CD14-positive monocyte (primary cell): ENCODE measurements around the gene KLC1. TPM values are rescaled to one million over a fixed set of nuclear protein-coding genes. Genes with fewer than 3 reads are reported as not detected.

Experiments
- DNase-seq, 3 donors: peaks; one replicate each; pipeline ENCODE4 v3.0.0-alpha.2; 2011 to 2022
- H2AFZ ChIP-seq: 2 replicates; pipeline ENCODE4 v1.6.0; 2012; ENCODE audit warnings: mild to moderate bottlenecking, low read depth, low read length, inconsistent platforms; ENCODE audit not compliant: insufficient read depth, poor library complexity, severe bottlenecking
- H3K27ac ChIP-seq, 2 donors: 1 replicate in 1 of 2; 2 replicates in 1 of 2; pipeline ENCODE4 v1.5.1; 2012 to 2013; ENCODE audit warnings: low read length in 2 of 2, control low read depth in 1 of 2, inconsistent platforms in 1 of 2, low read depth in 1 of 2, mild to moderate bottlenecking in 1 of 2
- H3K27me3 ChIP-seq, 2 donors: one replicate each; pipeline versions ENCODE4 v1.6.0 to v1.6.1; 2011 to 2013; ENCODE audit warnings: low read length in 2 of 2; ENCODE audit not compliant: control insufficient read depth in 2 of 2, insufficient read depth in 2 of 2
- H3K36me3 ChIP-seq, 2 donors: replicated peaks in 1 of 2; 1 replicate in 1 of 2; 2 replicates in 1 of 2; pipeline versions ENCODE4 v1.5.1 to v1.6.1; 2012 to 2013; ENCODE audit warnings: low read length in 2 of 2, control low read depth in 1 of 2, inconsistent platforms in 1 of 2, mild to moderate bottlenecking in 1 of 2; ENCODE audit not compliant: insufficient read depth in 2 of 2, control insufficient read depth in 1 of 2
- H3K4me1 ChIP-seq, 2 donors: 1 replicate in 1 of 2; 2 replicates in 1 of 2; pipeline versions ENCODE4 v1.5.1 to v1.6.1; 2012 to 2013; ENCODE audit warnings: low read length in 2 of 2, control low read depth in 1 of 2, inconsistent platforms in 1 of 2, mild to moderate bottlenecking in 1 of 2, moderate library complexity in 1 of 2; ENCODE audit not compliant: insufficient read depth in 2 of 2, control insufficient read depth in 1 of 2
- H3K4me2 ChIP-seq: replicated peaks from 2 replicates; pipeline ENCODE3; 2012; ENCODE audit warnings: low read length, moderate library complexity, mild to moderate bottlenecking; ENCODE audit not compliant: poor library complexity, severe bottlenecking; ENCODE audit errors: extremely low read depth
- H3K4me3 ChIP-seq, 3 experiments: fragments of 200-600 bp in 1 of 3; sonication (generic) in 1 of 3; replicated peaks in 1 of 3; 1 replicate in 2 of 3; 2 replicates in 1 of 3; pipeline ENCODE4 v1.5.1; 2011 to 2013; ENCODE audit warnings: low read length in 3 of 3, mild to moderate bottlenecking in 3 of 3, control low read depth in 2 of 3, low read depth in 2 of 3, inconsistent platforms in 1 of 3, moderate library complexity in 1 of 3
- H3K79me2 ChIP-seq: 2 replicates; pipeline ENCODE4 v1.6.0; 2012; ENCODE audit warnings: mild to moderate bottlenecking, control low read depth, inconsistent platforms, low read length, moderate library complexity; ENCODE audit not compliant: insufficient read depth
- H3K9ac ChIP-seq: 2 replicates; pipeline ENCODE4 v1.6.0; 2017; ENCODE audit warnings: low read length, mild to moderate bottlenecking; ENCODE audit not compliant: insufficient read depth, poor library complexity, severe bottlenecking
- H3K9me3 ChIP-seq, 2 donors: replicated peaks in 1 of 2; 1 replicate in 1 of 2; 2 replicates in 1 of 2; pipeline versions ENCODE4 v1.5.1 to v1.6.1; 2012 to 2013; ENCODE audit warnings: low read length in 2 of 2, control low read depth in 1 of 2; ENCODE audit not compliant: control insufficient read depth in 1 of 2, insufficient read depth in 1 of 2
- H4K20me1 ChIP-seq: 2 replicates; pipeline ENCODE4 v1.6.0; 2012; ENCODE audit warnings: mild to moderate bottlenecking, low read length, control low read depth, moderate library complexity; ENCODE audit not compliant: insufficient read depth
- H3K27ac Mint-ChIP-seq, 7 donors: one replicate each; pipeline ENCODE4 v1.8.0; 2020; ENCODE audit warnings: mild to moderate bottlenecking in 7 of 7, mixed read lengths in 7 of 7, moderate library complexity in 6 of 7, inconsistent platforms in 2 of 7
- H3K27me3 Mint-ChIP-seq, 3 donors: one replicate each; pipeline ENCODE4 v1.8.0; 2021 to 2022; ENCODE audit warnings: low read depth in 3 of 3, mild to moderate bottlenecking in 3 of 3, mixed read lengths in 3 of 3, moderate library complexity in 3 of 3, inconsistent platforms in 1 of 3
- H3K36me3 Mint-ChIP-seq, 2 donors: one replicate each; pipeline ENCODE4 v1.8.0; 2020; ENCODE audit warnings: mixed read lengths in 2 of 2, inconsistent platforms in 1 of 2, mild to moderate bottlenecking in 1 of 2
- H3K4me1 Mint-ChIP-seq: one replicate; pipeline ENCODE4 v1.8.0; 2020; ENCODE audit warnings: mild to moderate bottlenecking, mixed read lengths
- H3K4me3 Mint-ChIP-seq, 2 donors: one replicate each; pipeline ENCODE4 v1.8.0; 2020; ENCODE audit warnings: mild to moderate bottlenecking in 2 of 2, mixed read lengths in 2 of 2, moderate library complexity in 1 of 2
- H3K9me3 Mint-ChIP-seq, 7 donors: one replicate each; pipeline ENCODE4 v1.8.0; 2020 to 2022; ENCODE audit warnings: mixed read lengths in 7 of 7, mild to moderate bottlenecking in 6 of 7, moderate library complexity in 6 of 7, inconsistent platforms in 2 of 7
- WGBS: methylation state at CpG from one replicate; pipeline ENCODE4 v1.1.5; 2013; ENCODE audit warnings: missing lambda C conversion rate; ENCODE audit not compliant: insufficient coverage; 5-methylcytosine and 5-hydroxymethylcytosine counted together
- intact Hi-C, 2 donors: fragments of 100-400 bp; cut with micrococcal nuclease; formaldehyde crosslinking; loops; one replicate each; pipeline versions ENCODE4 v1.15.0 to v1.15.1; 2023
- polyA plus RNA-seq, 3 donors: library from polyadenylated mRNA; depleted of rRNA in 1 of 3; unstranded in 2 of 3; stranded (reverse) in 1 of 3; fragments of 300-500 nt in 2 of 3; fragments of >200 nt in 1 of 3; fragmentation: Illumina TruSeq in 2 of 3; gene quantifications; 1 replicate in 2 of 3; 2 replicates in 1 of 3; pipeline ENCODE4 v1.2.3, GENCODE V29; 2012 to 2021
- TF ChIP-seq, protein P1 (sequence below): fragments of 200-600 bp; IDR thresholded peaks from one replicate; pipeline ENCODE4 v1.8.0; 2022; ENCODE audit warnings: antibody characterized with exemption, mild to moderate bottlenecking

Gene KLC1
- polyA plus RNA-seq, 3 donors: 41.5 to 108 (median 46.6) TPM

- Histone ChIP-seq H2AFZ (no peak overlapping the region), H3K9me3 (no peaks in the 10 kb centered on the region), H3K36me3 (peaks cover 78 to 92% of the 10 kb centered on the region in 2 donors), H3K9ac (no peak overlapping the region), H3K79me2 (peaks cover 7% of the 10 kb centered on the region), H4K20me1 (peaks cover 71% of the 10 kb centered on the region), H3K27me3 (no peaks in the 10 kb centered on the region), H3K4me2 (no peak overlapping the region), H3K4me3 (no peak overlapping the region), H3K4me1 (no peaks in the 10 kb centered on the region), H3K27ac (no peak overlapping the region)
- intact Hi-C loops: no loop called here
- peaks cover 12% of the 10 kb centered on the region for H3K4me1 Mint-ChIP-seq
- TF ChIP-seq, protein P1, sequence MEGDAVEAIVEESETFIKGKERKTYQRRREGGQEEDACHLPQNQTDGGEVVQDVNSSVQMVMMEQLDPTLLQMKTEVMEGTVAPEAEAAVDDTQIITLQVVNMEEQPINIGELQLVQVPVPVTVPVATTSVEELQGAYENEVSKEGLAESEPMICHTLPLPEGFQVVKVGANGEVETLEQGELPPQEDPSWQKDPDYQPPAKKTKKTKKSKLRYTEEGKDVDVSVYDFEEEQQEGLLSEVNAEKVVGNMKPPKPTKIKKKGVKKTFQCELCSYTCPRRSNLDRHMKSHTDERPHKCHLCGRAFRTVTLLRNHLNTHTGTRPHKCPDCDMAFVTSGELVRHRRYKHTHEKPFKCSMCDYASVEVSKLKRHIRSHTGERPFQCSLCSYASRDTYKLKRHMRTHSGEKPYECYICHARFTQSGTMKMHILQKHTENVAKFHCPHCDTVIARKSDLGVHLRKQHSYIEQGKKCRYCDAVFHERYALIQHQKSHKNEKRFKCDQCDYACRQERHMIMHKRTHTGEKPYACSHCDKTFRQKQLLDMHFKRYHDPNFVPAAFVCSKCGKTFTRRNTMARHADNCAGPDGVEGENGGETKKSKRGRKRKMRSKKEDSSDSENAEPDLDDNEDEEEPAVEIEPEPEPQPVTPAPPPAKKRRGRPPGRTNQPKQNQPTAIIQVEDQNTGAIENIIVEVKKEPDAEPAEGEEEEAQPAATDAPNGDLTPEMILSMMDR: no peak
- DNase-seq: no peak
- H3K27me3 Mint-ChIP-seq: no peaks in the 10 kb centered on the region
- H3K9me3 Mint-ChIP-seq: peaks cover 0 to 2% (median 0%) of the 10 kb centered on the region in 7 donors
- H3K36me3 Mint-ChIP-seq: peaks cover 60 to 79% of the 10 kb centered on the region in 2 donors
- H3K27ac Mint-ChIP-seq: peak overlapping the region in 1 of 7 donors; percentile 61
- H3K4me3 Mint-ChIP-seq: no peak overlapping the region
- whole genome bisulfite sequencing: 99% methylated on average over 21 of the region's 22 CpGs
Observed at GRCh38 chr14:103693515-103693914, 64.5 kb downstream of the KLC1 start.

GRCh38 chr14:103694572-103695026 is 65.6 kb downstream of the KLC1 start:
- H3K79me2 ChIP-seq: peaks cover 7% of the 10 kb centered on the region
- no peak overlapping the region for H3K4me2 ChIP-seq
- no peak for DNase-seq
- intact Hi-C loops: no loop called here
- Mint-ChIP-seq H3K9me3 (peaks cover 0 to 2% (median 0%) of the 10 kb centered on the region in 7 donors), H3K27me3 (no peaks in the 10 kb centered on the region), H3K27ac (no peak overlapping the region), H3K36me3 (peaks cover 49 to 78% of the 10 kb centered on the region in 2 donors), H3K4me3 (no peak overlapping the region), H3K4me1 (peaks cover 12% of the 10 kb centered on the region)
- no peak overlapping the region for H3K27ac ChIP-seq
- H4K20me1 ChIP-seq: peaks cover 80% of the 10 kb centered on the region
- H3K36me3 ChIP-seq: peaks cover 78 to 92% of the 10 kb centered on the region in 2 donors
- H3K4me1 ChIP-seq: no peaks in the 10 kb centered on the region
- TF ChIP-seq, protein P1: no peak
- H3K4me3 ChIP-seq: no peak overlapping the region
- no peak overlapping the region for H3K9ac ChIP-seq
- H2AFZ ChIP-seq: no peak overlapping the region
- H3K9me3 ChIP-seq: no peaks in the 10 kb centered on the region
- WGBS: 95% methylated on average over 14 of the region's 20 CpGs
- no peaks in the 10 kb centered on the region for H3K27me3 ChIP-seq
